DND-41 (cell line): ENCODE data around the gene PIGH.

ENCODE experiments used
- CTCF ChIP-seq: IDR thresholded peaks from 2 replicates; pipeline ENCODE4 v1.5.1; 2012; ENCODE audit warnings: borderline replicate concordance, low read length, moderate library complexity, mild to moderate bottlenecking; ENCODE audit not compliant: poor library complexity, severe bottlenecking; ENCODE audit errors: extremely low read depth
- EZH2 ChIP-seq: IDR thresholded peaks from 3 replicates; pipeline ENCODE4 v1.6.1; 2012; ENCODE audit warnings: borderline replicate concordance, low read depth, mild to moderate bottlenecking, moderate library complexity, low read length, inconsistent platforms; ENCODE audit not compliant: severe bottlenecking

GRCh38 chr14:67551123-67551522 lies 48.9 kb downstream of the PIGH start:
- TF ChIP-seq CTCF (no peak), EZH2 (no peak)
